ENCODE measurements around the gene FIBCD1. TPM values are rescaled to one million over a fixed set of nuclear protein-coding genes. Genes with fewer than 3 reads are reported as not detected.

Gene FIBCD1
- total RNA-seq, 2 donors from 2014 or later: 0.14 TPM; not detected in 1

DNA sequence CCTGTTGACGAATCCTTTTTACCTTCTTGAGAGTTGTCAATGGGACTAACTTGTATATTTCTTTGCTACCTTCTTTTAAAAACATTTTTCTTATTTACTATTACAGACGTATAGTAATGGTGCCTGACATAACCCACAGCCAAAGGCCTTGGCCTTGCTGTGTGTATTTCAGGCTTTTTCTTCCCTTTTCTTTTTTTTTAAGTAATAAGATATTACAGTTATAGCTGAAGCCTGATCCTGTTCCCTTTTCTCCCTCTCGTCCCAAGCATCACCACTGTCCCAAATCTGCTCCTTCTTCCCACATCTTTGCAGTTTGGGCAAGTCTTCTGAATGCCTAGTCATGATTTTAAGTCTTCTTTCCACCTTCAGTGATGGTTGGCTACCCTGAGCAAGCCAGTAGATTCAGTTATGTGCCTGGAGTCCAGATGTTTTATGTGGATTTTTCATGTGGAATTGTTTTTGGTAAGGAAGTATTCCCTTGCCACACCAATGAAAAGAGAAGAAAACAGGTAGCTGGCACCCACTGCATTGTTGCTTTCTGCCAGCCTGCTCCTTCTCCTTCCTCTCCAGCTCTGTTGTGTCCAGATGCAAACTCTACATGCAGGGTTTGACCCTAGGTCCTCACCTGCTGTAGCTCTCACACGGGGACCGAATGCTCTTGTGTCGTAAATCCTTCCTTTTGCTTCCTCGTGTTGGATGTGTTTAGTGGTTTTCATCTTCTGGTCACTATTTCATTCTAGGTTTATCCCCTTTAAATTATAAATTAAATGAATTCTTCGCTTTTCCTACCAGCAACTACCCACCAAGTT, 77.5 kb downstream of the FIBCD1 start:
- DNase-seq (ENCODE audit: low spot score): no peak
- intact Hi-C loops (cut with DNase I): loop anchor here (1.0 to 10.0 kb wide), 4 partner anchors 85 to 173 kb away; no protein-coding TSS in a partner anchor

DNA sequence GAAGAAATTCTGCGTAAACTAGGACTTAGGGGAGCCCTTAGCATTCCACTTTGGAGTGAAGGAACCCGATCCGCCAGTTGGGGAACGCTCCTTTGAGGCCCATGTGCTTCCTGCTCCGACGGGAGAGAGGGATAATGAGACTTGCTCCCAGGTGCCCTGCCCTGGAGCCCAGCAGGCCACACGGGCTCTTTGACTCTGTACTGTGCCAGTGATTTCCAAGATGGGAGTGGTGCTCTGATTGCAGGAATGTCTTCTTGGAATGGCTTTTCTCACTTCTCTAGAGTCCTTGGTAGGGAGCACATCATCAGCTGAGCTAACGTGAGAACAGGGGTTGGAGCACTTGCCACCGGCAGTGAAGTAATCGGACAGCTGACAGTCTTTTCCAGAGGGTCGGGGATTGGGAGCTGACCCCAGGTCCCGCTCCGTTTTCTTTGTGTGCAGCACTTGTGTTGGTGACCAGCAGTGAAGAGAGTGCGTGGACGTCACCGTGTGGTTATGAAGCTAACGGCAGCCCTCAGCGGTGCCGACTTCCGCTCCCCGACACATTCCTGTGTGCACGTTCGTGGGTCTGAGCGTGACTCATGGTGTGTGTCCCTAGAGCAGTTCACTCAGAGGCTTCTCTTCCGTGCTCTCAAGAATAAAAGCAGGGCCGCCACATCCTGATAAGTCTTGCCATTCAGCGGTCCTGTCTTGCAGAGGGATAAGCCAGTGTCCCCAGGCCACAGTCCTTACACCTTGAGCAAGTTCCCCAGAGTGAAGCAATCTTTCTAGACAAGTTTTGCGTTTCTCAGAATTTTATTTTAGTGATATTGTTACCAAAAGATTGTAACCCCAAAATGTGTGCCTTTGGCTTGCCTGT, 78.4 kb downstream of the FIBCD1 start:
- intact Hi-C loops (cut with DNase I): loop anchor here (1.0 to 10.0 kb wide), 4 partner anchors 15 to 174 kb away; no protein-coding TSS in a partner anchor
- peak; percentile 96 for DNase-seq (ENCODE audit: low spot score)

DNA sequence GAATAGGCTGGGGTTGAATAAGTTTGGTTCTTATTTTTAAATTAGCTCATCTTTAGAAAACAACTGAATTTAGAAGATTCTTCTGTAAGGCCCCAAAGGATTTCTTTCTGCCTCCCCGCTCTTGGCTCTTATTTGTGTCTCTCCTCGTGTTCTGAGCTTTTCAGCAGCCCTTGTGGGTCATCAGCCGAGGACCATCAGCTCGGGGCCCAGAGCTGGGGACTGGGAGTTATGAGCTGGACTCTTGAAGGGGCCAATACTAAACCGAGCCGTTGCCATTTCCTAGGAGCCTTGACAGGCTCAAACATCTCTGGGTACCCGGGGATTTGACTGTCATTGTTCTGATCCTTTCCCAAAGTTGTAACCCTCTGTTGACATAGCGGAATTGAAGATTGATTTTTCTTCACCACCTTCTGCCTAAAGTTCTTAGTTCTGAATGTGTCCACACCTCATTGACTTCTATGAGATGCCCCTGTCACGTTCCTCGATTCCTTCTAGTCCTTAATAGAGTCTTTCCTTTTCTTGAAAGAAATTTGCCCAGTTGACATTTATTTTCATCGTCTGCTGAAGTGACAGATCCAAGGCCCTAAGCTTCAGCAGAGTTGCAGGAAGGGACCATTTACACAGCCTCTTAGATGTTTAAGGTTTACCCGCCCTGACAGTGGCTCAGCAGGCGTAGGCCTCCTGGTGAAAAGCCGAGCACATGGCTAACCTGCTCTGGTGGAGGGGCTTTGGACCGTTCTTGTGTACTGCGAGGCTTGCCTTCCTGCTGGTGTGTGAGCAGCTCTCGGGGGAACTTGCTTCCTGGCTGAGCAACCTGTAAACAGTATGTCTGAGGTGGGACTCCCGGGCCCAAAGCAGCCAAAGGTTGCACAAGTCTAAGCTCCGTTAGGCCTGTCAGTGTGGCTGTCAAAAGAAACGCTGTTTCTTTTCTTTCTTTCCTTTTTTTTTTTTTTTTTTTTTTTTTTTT, 80.0 kb downstream of the FIBCD1 start:
- intact Hi-C loops (cut with DNase I): loop anchor here in 1 of 2 donors (5.0 kb wide), 1 partner anchor 77 kb away; no protein-coding TSS in a partner anchor
- DNase-seq (ENCODE audit: low spot score): no peak

DNA sequence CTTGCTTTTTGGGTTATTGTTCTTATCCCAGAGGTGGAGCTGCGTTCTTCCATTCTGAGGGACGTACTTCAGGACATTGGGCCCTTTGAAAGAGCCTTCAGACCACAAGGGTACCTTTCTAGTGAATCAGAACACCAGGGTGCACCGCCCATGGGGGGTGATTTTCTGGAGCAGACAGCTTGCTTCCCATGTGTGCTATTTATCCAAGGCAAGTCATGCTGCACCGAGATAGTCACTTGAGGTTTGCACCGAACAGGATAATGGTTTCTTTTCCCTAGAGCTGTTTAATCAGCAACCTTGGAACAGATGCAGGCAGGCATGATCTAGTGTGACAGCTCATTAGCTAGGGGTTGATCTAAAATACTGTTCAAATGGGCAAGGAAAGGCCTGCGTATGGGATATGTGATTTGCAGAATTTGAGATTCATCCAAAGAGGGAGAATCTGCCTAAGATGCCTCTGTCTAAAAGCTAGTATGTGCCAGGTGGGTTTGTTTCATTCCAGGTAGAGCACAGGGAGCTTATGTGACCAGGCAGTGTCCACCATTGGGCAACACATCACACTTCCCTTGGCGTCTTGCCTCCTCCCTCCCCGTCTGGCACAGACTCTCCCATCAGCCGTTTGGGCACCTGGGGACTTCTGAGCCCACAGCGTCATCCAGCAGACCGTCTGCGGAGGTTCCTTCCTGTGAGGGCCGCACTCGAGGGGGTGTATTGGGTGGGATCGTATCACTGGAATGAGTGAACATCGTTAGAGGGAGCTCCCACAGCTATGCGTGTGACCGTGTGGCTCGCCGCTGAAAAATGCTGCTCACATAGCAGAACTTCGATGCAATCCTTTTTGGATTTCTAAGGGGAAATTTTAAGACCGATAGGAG, 80.9 kb downstream of the FIBCD1 start:
- peak; percentile 90 for DNase-seq (ENCODE audit: low spot score)
- intact Hi-C loops (cut with DNase I): loop anchor here in 1 of 2 donors (5.0 kb wide), 1 partner anchor 76 kb away; no protein-coding TSS in a partner anchor

DNA sequence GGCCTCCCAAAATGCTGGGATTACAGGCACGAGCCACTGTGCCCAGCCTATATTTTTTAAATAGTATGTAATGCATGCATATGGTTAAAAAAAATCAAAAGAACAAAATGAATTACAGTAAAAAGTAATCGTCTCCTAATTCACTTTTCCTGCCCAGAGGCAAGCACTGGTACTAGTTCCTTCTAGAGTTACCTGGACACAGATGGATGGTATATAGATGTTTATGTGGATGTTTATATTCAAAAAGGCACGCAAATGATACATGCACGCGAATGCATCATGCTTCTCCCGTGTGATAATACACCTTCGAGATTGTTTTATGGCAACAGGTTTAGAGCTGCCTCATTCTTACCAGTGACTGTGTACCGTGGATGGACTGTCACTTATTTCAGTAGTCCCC, 82.6 kb downstream of the FIBCD1 start:
- DNase-seq (ENCODE audit: low spot score): no peak
- intact Hi-C loops (cut with DNase I): loop anchor here in 1 of 2 donors (5.0 kb wide), 1 partner anchor 74 kb away; no protein-coding TSS in a partner anchor

DNA sequence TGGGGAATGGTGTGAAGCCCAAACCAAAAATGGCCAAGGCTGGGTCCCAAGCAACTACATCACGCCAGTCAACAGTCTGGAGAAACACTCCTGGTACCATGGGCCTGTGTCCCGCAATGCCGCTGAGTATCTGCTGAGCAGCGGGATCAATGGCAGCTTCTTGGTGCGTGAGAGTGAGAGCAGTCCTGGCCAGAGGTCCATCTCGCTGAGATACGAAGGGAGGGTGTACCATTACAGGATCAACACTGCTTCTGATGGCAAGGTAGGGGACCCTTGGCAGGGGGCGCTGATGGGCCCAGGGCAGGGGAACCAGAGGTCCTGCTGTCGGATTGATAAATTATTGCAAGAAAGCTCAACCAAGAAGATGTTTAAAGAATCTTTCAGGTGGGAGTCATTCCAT, 84.2 kb downstream of the FIBCD1 start:
- intact Hi-C loops (cut with DNase I): loop anchor here in 1 of 2 donors (5.0 kb wide), 1 partner anchor 73 kb away; no protein-coding TSS in a partner anchor
- DNase-seq (ENCODE audit: low spot score): no peak

DNA sequence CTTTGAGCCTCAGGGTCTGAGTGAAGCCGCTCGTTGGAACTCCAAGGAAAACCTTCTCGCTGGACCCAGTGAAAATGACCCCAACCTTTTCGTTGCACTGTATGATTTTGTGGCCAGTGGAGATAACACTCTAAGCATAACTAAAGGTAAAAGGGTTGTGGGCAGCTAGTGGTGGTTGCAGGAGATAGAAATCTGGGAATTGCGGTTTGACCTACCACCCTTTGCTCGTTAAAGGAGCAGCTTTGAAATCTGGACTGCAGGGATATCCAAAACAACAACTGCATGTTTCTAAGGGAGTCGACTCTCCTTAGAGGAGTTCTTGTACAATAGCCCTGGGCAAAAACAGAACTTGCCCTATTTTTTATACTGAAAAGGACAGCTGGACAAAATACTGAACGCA, 85.0 kb downstream of the FIBCD1 start:
- intact Hi-C loops (cut with DNase I): no loop called here
- no peak for DNase-seq (ENCODE audit: low spot score)

DNA sequence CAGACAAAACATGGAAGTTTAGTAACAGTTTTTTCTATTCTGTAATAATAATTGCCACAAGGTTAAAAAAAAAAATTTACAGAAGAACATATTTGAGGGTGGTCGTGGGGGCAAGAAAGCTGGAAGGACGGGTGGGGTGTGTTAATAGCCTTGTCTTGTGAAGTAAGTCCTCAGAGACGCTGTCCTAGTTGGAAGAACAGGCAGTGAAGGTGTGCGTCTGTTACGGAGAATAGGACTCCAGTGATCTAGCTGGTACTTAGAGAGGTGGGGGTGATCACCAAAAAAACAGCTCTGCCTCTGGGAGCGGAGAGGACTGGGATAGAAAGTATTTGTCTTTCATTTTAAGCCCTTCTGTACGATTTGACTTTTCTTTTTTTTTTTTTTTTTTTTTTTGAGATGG, 86.2 kb downstream of the FIBCD1 start:
- DNase-seq (ENCODE audit: low spot score): no peak
- intact Hi-C loops (cut with DNase I): no loop called here

Other genes with a start within 250 kb of the FIBCD1 start
- gene EXOSC2, start 245.5 kb downstream of the FIBCD1 start, total RNA-seq: 10 to 100 TPM; 16.3 to 18.6 TPM
- gene ABL1, start 104.0 kb downstream of the FIBCD1 start, total RNA-seq: 10 to 100 TPM; 80.5 to 85.0 TPM
- not detected for gene QRFP, start 42.4 kb downstream of the FIBCD1 start, total RNA-seq
- gene LAMC3, start 69.9 kb upstream of the FIBCD1 start, total RNA-seq: under 1 TPM in 1 of 2 donors, not detected in 1; 0.29 TPM
- gene AIF1L, start 157.3 kb upstream of the FIBCD1 start, total RNA-seq: 10 to 100 TPM; 27.3 to 31.2 TPM
- 10 to 100 TPM; 33.9 to 40.8 TPM for gene NUP214, start 186.3 kb upstream of the FIBCD1 start, total RNA-seq

All from posterior vena cava (tissue), 2 donors.